DMS79 (cell line): ENCODE results near the gene EXOSC5.

Source experiments
- DNase-seq: peaks from one replicate; lab custom pipeline; 2025; lab: John Stamatoyannopoulos, UW

EXOSC5 gene

GRCh38 chr19:41341669-41342490 is 55.3 kb downstream of the EXOSC5 start:
- no peak for DNase-seq

- DNase-seq, result no peak
Observed at GRCh38 chr19:41339936-41340335, 57.2 kb downstream of the EXOSC5 start.
